NB4 (cell line): ENCODE results near the gene EHF.
"Not testable (repeated sequence)": the region's sequence is repeated elsewhere in the genome, so short reads cannot be mapped to it uniquely, and the experiment has no call there.

ENCODE experiments used
- DNase-seq: peaks from one replicate; pipeline ENCODE4 v3.0.0; 2010; ENCODE audit warnings: low read depth
- H3K4me3 ChIP-seq: one replicate; pipeline ENCODE4 v1.5.1; 2011; ENCODE audit warnings: mild to moderate bottlenecking, low read depth, low read length, moderate library complexity
- CTCF ChIP-seq: IDR thresholded peaks from one replicate; pipeline ENCODE4 v1.5.1; 2012; ENCODE audit warnings: low read depth, low read length
- MAX ChIP-seq: IDR thresholded peaks from 2 replicates; pipeline ENCODE4 v1.6.1; 2011; ENCODE audit warnings: low read depth, low read length
- MYC ChIP-seq: IDR thresholded peaks from 2 replicates; pipeline ENCODE4 v1.6.1; 2011; ENCODE audit warnings: low read depth, low read length
- POLR2A ChIP-seq: IDR thresholded peaks from 2 replicates; pipeline ENCODE4 v1.6.1; 2011; ENCODE audit warnings: mild to moderate bottlenecking; ENCODE audit not compliant: insufficient read length; ENCODE audit errors: extremely low read depth

The EHF gene

DNA sequence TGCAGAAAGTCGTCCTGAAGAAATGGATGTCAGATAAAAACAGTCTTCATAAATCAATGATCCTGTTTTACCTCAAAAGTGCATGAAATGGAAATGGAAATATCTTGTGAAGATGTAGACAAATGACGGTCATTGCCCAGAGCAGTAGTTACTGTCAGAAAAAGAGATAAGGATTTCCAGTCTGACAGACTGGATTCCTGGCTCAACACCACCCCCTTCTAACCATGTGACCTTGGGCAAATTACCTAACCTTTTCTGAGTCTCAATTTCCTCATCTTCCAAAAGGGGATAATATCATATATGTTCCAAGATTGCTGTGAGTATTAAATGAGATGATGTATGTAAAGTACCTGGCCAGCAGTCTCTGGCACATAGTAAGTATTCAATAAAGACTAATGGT, 32.9 kb upstream of the EHF start:
- no peak for DNase-seq
- TF ChIP-seq POLR2A, result no peak
- no peak for TF ChIP-seq CTCF
- H3K4me3 ChIP-seq, result no peak overlapping the region

- TF ChIP-seq CTCF, result no peak
- no peak for TF ChIP-seq MAX
- no peak for TF ChIP-seq POLR2A
- no peak for TF ChIP-seq MYC
- DNase-seq, result no peak
Observed at GRCh38 chr11:34588701-34589100, 32.2 kb upstream of the EHF start.

DNA sequence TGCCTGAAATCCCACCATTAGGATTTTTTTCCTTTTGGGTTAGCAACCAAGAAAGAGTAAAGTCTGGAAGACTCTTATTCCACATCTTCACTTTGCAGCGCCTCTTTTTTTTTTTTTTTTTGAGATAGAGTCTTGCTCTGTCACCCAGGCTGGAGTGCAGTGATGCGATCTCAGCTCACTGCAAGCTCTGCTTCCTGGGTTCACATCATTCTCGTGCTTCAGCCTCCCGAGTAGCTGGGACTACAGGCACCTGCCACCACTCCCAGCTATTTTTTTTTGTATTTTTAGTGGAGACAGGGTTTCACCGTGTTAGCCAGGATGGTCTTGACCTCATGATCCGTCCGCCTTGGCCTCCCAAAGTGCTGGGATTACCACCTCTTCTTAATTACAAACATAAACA, 31.7 kb upstream of the EHF start:
- DNase-seq, H3K4me3 ChIP-seq: not testable (repeated sequence)

More at GRCh38 chr11:34588701-34589100, 32.2 kb upstream of the EHF start:
- H3K4me3 ChIP-seq, result no peak overlapping the region

DNA sequence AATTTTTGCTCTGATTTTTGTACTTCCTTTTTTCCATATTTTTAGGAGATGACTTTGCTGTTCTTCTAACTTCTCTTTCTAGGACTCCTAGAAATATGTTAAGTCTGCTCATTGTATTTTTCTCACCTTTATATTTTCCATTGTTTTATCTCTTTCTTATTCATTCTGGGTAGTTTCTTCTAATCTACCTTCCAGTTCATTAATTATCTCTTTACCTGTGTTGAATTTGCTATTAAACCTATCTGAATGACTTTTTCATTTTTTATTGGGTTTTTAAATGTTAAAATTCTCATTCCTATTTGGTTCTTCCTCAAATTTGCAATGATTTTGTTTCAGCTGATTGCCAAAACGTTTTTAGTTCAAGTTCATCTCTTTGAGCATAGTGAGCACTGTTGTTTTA, 27.8 kb upstream of the EHF start:
- no peak overlapping the region for H3K4me3 ChIP-seq
- no peak for DNase-seq
- TF ChIP-seq MYC, result no peak
- no peak for TF ChIP-seq POLR2A
- no peak for TF ChIP-seq MAX
- TF ChIP-seq CTCF, result no peak

DNA sequence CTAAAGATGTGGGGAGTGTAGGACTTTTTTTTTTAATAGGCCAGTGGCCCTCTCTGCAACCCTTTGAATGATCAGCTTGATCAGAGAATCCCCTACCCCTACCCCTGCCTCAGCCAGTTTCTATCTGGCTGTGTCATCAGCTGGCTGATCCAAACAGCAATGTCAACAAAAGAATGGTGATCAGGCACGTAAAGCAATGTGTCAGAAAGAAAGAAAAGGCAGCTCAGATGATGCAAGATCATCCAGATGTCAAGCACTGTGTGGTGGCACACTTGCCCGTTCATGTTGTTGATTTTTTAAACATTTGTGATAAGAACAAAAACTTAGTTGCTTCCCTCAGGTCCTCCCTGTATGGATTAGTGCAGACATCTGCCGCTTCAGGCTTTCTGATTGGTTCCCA, 26.3 kb upstream of the EHF start:
- TF ChIP-seq CTCF (no peak), POLR2A (no peak), MAX (no peak)
- no peak for DNase-seq
- H3K4me3 ChIP-seq, result no peak overlapping the region

DNA sequence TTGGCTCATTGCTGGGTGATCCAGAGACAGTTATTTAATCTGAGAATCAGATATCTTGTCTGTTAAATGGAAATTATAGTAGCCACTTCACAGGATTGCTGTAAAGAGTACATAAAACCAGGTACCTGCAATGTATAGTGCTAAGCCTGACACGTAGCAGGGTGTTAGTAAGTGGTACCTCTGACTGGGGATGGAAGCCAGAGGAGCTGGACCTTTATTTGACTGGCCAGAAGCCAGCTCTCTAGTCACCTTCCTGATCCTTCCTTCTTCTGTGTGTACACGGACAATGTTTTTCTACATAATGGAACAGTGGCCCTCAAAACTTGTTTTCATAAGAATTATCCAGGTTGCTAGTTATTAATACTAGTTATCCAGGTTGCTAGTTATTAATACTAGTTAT, 25.5 kb upstream of the EHF start:
- no peak for TF ChIP-seq MAX
- no peak for TF ChIP-seq CTCF
- TF ChIP-seq MYC, result no peak
- TF ChIP-seq POLR2A, result no peak
- no peak for DNase-seq
- H3K4me3 ChIP-seq, result no peak overlapping the region
